ENCODE measurements around the gene PDE4B.

PDE4B gene

DNA sequence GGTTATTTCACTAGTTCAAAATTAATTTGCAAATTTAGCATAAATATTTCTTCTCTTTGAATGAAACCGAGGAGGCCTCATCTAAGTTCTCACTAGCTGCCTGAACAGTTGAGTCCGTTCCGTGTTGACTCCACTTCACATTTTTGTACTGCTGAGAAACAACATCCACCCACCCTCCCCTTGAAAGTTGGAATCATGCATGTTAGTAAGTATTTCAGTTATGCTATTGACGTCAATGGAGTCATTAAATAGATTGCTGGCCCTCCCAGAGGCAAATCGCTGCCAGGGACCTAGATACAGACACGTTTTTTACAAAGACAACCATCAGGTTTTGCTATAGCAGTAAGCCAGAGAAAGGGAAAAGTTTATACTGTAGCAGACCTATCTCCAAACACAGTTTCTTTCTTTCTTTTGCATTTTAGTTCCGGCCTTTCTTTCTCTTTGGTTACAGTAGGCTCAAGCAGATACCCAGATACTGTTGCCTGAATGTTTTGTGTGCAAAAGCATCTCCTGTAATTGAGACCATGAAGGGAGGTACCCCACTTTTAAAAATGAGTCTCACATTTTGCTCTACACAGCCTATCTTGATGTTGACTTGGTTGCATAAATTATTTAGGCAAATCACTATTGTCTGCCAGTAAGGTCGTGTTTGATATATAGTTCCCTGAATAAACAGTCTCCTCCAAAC, 478.7 kb downstream of the PDE4B start:
- DNase-seq: peak; percentile 98

DNA sequence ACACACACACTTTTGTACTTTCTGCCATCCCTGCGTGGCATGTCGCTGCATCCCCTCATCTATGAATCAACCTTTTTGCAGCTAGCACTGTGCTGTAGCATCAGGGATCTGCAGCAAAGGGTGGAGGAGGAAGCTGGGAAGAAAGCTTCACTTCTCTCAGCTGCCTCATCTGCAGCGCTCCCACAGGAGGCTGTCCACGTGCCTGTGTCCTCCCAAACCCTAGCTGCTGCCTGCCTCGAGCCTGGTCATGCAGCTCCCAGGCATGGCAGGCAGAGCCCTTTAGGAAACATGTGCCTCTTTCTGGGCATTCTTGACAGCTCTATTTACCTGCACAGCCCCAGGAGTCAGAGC, 479.2 kb downstream of the PDE4B start:
- peak; percentile 76 for DNase-seq

DNA sequence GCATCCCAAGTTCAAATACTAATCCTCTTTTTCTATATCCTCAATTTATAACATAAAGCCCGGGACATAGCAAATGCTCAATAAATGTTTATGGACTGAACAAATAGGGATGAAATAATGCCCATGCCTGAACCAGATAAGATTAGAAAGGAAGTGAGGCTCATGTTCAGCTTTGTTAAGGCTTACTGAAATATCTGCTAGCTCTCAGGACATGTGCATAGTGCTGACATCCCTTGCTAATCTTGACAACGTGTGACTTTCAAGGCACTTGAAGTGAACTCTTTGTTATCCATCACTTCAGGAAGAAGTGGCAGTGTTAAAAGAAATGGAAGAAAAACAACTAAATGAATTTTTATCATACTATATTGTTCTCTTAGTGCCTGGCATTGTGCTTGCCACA, 481.0 kb downstream of the PDE4B start:
- DNase-seq: no peak

DNA sequence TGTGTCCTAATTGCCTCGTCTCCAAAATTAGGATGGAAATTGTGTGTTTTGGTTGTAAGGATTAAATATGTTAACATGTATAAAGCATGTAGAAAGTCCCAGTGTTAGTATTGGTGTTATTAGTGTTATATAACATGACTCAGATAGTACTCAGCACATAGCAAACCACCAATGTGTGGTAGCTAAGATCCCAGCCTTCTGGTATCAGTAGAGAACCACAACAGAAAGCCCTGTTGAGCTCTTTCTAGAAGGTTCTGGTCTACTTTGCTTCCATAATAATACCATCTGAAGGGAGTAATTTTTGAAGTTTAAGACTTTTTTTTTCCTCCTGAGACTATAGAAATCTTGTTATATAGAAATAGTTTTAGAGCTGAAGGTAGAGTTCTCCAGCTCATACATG, 481.9 kb downstream of the PDE4B start:
- peak; percentile 47 for DNase-seq

DNA sequence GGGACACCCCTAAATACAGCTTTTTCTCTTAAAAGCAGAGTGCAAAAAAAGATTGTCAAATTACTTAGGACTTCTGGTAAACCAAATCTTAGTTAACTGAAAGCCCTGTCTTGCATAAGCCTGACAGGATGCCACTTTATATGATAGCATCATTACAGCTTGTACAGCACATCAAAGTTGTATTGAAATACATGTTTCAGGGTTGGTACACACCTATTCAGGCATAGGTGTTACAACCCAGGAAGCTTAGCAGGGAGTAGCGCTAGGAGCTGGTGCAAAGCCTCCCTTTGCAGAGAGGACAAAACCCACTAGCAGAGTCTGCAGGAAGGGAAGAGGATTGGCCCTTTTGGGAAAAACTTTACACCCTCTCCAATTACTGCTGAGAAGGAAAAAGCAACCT, 482.4 kb downstream of the PDE4B start:
- no peak for DNase-seq

DNA sequence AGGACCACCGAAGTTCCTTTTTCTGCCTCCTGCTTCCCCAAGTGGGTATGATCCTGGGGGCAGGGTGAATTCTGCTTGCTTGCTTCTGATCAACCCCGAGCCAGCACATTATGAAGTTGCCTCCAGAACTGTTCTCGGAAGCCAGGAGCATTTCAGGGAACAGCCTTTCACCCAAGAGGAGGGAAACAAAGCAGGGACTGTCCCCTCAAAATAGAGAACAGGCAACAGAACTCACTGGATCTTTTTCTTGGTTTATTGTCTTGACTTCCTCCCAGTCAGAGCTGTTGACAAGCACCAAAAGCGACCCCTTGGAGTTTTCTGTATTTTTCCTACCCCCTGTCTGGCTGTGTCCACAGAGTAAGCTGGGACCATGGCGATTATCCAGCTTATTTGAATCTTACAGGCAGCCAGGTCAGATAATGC, 482.9 kb downstream of the PDE4B start:
- DNase-seq: no peak

DNA sequence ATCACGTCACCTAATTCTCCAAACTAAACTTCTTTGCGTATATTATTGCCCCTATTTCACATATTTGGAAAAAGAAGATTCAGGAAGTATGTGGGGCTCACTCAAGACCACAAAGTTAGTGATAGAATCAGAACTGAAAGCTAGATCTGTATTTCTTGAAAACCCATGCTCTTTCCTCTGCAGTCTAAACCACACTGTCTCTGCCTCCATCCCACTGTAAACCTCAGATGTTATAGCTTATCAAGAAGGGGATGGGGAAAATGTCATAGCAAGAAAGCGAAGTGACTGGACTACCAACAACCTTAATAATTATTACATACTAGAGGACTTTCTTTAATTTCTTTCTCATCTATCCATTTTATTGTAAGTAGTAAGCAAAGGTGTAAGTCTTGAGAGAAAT, 483.5 kb downstream of the PDE4B start:
- DNase-seq: no peak

DNA sequence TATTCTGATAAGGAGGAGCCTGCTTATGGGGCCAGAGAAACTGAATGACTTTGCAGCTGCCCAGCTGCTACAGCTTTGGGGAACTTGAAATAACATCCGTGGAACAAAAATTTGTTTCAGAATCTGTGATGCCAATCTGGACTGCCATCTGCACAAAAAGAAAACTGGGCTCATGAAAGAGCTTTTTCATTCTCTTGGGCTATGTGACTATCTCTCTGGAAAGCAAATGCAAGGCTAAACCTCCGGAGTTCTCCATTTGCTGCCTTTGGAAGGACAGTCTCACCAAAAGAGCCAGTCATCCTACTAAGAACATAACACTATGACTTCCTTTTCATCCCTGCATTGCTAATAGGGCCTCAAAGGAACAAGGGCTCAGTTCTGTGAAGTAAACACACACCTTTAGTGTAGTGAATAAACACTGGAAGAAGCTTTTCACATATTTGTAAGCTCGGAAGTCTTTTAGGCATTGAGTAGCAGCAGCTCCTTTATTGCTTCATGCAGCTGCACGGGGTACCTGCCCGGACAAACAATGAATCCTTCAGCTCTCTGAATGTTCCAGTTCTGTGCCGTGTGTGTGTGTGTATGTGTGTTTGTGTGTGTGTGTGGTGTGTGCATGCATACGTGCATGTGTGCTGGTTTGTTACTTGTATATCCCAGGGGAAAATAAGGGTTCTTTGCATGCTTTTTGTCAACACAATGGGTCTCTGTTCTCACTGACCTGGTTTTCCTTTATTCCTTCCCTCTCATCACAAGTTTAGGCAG, 485.7 kb downstream of the PDE4B start:
- no peak for DNase-seq

DNA sequence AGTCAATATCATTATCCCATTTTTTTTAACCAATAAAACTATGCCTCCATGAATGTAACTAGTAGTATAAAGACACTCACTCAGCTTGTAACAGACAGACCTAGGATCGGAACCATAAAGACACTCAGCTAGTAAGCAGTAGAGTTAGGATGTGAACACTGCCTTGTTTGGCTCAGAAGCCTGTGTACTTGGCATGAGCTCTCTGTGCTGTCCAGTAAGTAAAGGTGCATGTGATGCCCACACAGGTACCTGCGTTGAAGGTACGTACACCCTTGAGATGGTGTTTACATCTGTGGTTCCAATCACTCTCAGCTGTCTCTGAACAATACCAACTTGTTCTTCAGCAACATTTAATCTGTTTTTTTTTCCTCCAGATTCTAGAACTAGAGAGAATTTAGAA, 489.1 kb downstream of the PDE4B start:
- no peak for DNase-seq

DNA sequence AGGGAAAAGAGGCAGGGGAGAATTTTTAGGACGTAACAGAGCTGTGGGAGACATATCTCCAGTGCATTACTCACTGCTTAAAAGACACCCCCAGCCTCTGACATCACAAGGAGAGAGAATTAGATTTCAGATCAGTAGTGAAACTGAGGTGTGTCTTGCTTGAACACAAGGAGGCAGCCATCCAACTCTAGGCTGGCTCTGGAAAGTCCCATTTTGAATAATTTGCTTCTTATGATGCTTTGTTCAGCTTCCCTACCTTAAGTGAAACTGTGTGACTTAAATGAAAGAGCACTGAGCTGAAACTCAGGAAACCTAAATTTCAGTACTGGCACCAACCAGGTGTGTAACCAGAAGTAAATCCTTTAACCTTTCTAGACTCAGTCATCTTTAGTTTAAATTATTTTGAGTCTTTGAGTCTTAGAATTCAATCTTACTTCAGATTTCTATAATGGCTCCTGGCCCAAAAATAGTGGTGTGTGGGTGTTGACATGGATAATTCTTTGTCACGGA, 489.7 kb downstream of the PDE4B start:
- DNase-seq: peak; percentile 78

DNA sequence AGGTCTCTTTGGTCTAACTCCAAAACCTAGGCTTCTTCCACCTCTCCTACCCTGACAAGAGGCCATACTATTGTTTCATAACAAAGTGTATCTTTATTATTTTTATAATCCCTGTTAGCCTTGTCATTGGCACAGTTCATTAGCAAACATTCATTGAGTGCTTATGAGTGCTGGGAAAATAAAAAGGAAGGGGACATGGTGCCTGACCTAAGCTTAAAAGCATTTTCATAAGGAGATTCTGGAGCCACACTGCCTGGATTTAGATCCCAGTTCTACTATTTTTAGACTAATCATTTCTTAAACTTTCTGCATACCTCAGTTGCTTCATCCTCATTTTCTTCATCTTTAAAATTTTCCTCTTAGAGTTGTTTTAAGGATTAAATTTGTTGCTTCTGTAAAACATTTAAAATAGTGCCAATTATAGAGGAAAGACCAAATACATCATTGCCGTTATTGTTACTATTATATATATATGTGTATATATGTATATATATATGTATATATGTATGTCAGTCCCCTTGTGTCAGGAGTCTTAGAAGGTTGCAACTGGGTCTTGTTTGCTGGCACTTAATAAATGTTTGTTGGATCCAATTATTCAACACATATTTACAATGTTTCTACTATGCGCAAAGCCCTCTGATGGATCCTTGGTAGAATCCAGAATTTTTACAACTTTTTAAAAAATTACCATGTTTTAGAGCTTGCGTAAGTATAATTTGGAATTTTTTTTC, 490.4 kb downstream of the PDE4B start:
- DNase-seq: no peak

DNA sequence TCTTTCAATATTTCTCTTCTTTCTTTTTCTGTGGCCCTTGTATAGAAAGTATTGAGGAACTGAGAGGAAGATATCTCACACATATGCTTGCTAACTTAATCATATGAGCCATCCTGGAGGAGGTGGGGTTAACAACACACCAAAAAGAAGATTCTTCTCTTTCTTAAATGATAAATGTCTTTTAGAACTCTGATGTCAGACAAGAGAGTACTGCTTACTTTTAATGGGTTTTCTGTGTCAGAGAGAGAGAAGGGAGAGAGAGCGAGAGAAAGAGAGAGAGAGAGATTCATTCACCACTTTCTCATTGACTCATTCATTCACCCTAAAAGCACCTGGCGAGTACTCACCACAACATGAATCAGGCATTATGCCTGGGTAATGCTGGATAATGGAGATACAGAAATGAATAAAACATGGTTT, 490.9 kb downstream of the PDE4B start:
- DNase-seq: no peak

DNA sequence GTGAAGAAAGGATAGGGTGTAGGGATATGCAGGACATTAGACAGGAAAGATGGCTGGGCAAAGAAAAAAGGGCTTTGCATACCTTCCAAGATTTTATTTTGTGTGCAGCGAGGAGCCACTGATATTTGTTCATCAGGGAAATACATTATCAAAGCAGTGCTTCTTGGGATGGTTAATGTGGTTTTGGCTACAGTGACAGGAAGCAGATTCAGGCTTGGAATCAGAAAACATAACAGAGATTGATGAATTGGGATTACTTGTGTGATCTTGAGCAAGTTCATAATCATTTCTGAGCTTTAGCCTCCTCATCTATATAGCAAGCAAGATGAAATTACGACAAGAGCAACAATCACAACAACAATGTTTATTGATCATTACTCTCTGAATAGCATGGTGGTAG, 492.1 kb downstream of the PDE4B start:
- no peak for DNase-seq

DNA sequence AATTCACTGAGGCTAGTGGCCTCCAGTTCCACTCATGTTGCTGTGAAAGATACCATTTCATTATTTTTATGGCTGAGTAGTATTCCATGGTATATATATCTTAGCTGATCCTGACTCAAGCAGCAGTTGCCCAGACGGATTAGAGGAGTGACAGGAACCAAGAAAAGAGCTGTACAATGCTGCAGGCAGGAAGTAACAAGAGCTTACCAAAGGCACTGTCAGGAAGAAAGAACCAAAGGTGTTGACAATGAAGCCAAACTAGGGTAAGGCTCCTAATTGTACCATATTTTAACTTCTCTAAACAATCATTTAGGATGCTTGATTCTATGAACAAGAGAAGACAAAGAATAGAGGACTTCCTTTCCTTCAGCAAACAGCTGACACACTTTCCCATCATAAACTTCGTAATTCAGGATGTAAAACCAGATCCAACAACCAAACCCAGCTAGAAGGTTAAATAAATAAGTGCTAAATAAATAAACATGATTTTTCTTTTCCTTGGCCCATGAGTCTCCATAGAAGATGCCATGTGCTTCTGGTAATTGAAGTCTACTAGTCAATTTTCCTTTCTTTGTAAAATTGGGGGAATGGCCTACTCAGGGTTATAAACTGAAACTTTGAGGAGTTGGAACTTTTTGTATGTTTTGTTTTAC, 493.0 kb downstream of the PDE4B start:
- DNase-seq: no peak

DNA sequence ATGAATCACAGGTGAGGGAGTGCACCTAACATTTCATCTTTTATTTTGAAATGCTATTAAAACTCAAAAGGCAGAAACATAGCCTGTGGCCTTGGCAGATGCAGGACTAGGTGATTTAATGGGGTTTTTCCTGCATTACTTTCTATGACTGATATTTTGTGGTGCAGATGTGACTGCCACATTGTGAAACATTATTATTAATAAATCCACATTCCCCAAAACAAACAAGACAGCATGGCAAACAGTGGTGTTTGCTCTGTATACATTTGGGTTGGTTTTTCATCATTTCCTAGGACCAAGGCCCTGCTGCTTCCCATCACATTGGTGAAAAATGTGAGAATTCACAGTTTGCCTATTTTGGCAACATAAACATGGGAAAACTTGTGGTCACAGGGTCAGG, 493.6 kb downstream of the PDE4B start:
- DNase-seq: no peak

DNA sequence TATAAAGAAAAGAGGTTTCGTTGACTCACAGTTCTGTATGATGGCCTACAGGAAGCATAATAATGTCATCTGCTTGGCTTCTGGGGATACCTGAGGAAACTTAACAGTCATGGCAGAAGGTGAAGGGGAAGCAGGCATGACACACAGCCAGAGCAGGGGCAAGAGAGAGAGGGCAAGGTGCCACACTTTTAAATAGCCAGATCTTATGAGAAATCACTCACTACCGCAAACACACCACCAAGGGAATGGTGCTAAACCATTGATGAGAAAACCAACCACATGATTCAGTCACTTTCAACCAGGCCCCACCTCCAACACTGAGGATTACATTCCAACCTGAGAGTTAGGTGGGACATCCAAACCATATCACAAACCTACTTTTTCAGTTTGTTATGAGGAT, 495.4 kb downstream of the PDE4B start:
- no peak for DNase-seq

DNA sequence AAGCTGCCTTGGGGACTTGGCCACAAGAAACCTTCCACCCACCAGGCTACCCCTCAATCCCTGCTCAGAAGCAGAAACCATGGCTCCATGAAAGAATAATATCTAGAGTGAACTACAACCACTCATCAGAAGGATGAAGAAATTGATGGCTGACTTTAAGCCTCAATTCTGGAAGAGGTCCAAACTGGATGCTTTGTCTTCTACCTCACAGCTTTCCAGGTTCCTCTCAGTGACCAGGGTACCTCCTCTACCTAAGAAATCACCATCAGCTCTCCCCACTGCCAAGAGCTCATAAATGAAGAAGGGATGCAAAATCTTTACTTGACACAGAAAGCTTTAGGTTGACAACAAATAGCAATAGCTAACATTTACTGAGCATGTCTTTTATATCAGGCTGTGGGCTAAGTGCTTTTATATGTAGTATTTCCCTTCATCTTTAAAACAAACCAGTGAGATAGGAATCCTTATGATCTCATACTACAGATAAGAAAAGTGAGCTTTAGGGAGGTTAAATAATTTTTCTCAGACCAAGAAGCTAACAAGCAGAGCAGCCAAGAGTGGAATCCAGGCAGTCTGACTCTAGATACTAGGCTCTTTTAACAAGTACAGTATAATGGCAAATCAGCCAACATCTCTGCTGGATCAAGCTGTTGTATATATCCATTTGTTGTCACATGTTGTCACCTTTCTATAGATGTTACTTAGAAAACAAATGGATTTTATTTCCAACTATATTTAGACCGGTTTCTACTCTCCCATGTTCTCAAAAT, 498.3 kb downstream of the PDE4B start:
- DNase-seq: no peak

DNA sequence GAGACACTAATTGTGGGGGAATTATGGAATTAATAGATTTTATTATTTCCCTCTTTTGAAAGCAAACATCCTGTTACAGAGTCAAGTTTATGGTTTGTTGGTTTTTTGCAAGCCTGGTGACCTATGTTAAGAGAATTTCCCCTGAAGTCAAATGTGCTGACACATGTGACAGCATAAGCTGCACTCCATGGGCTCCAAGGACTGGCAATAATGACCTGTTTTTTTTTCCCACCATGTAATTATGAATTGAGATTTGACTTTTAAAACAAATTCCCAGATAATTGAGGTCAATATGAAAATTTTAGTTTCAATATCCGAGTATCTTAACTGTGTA, 498.8 kb downstream of the PDE4B start:
- DNase-seq: peak; percentile 64

DNA sequence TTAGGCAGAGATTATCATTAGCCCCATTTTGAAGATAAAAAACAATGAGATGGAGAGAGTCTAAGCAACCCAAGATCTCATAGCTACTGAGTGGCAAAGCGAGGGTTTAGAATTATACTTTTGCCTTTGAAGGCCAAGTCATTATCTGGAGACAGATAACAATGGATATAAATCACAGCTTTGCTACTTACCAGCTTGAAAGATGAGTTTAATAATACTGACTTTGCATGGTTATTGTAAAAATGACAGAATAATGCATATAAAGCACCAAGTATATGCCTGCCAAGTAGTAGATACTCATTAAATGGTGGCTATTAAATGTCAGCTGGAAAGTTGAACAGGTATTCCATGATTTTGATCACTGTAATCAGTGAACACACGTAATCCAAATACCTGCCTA, 499.6 kb downstream of the PDE4B start:
- no peak for DNase-seq

DNA sequence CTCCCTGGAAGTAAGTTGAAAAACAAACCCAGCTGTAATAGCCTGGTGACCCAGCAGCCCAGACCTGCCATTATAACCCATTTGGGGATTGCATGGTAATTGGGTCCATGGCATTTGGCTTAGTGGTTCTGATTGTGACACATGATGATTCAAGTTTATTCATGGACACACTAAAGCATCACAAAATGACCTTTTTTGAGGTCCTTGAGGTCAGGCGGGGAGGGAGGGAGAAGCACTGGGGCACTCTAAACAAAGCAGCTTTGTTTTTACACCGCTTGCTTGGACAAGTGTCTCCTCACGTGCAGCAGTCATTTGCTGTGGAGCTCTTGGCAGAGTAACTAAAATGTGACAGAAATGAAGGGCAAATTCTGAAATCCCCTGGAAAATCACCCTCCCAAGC, 500.2 kb downstream of the PDE4B start:
- no peak for DNase-seq

DNA sequence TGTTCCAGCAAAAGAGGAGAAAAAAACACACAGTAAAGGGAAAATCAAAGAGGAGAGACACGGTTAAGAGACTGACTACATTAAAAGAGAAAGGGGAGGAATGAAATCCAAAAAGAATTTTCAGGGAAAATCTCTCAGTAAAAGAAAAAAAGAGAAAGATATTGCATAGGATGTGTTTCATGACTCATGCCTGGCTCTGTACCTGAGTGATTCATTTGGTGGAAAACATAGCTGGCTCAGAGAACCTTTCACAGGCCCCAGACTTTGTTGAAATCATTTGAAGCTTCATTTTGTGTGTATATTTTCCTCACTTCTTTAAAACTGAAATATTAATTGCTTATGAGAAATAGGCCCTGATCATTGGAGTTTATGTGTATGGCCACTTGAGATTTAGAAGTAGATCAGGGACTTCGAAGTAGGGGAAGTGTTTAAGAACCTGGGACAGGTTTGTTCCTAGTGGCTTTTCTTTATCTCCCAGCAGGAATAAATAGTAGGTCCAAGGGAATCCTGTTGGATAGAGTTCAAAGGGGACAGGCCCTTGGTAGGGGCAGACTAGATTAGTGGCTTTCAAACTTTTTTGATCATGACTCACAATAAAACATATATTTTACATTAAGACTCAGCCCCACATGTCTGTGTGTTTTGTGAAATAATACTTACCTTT, 502.1 kb downstream of the PDE4B start:
- peak; percentile 47 for DNase-seq

DNA sequence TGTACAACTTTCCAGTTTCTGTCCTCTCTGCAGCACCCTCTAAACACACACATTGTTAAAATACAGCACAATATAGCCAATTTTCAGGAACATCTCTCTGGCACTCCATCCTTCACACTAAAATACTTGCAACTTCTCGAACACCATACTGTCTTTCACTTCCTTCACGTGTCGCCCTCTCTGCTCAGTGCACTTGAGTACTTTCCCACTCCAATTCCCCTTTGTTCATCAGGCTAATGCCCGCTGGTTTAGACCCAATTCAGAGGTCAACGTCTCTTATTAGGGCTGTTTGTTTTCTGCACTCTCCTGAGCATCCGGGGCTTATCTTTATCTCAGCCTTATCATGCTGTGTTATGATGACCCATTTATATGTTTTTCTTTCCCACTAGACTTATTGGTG, 503.1 kb downstream of the PDE4B start:
- no peak for DNase-seq

Measured in EL (cell line).